ENCODE results near the gene NDUFB10. TPM values are rescaled to one million over a fixed set of nuclear protein-coding genes. Genes with fewer than 3 reads are reported as not detected.

Gene NDUFB10
- total and polyA plus RNA-seq, 4 donors = 93.9 to 195 (median 133) TPM

DNA sequence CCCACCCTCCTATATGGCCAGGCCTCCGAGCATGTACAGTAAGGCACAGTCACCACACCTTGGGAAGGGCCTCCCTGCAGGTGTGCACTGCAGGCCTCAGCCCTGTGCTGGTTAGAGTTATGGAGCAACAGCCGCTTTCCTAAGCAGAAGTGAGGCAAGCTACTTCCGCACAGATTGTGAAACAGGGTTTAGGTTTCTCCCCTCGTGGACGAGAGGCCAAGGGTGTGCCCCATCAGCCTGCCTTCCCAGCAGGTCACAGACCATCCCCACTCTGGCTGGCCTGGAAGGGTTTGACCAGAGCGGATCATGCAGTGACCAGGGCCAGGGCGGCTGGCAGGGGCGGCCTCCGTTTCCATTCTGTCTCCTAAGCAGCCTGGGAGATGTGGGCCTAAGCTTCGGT is 21.0 kb upstream of the NDUFB10 start:
- TF ChIP-seq ZBTB33 (IDR thresholded peaks at IDR 0.05) (peak; percentile 59), HNF4G (IDR thresholded peaks at IDR 0.05) (peak; percentile 32), HNF4A (conservative IDR thresholded peaks at IDR 0.05) (peak; percentile 82 to 84), YY1 (IDR thresholded peaks at IDR 0.05) (no peak), NR2F2 (IDR thresholded peaks at IDR 0.05) (no peak), CTCF (IDR thresholded peaks at IDR 0.05; ENCODE audit: low read depth, low read length, missing input control) (no peak), FOXA1 (IDR thresholded peaks at IDR 0.05) (no peak), RAD21 (IDR thresholded peaks at IDR 0.05) (peak in 1 of 2 donors; percentile 24), MAX (IDR thresholded peaks at IDR 0.05) (peak; percentile 96), EGR1 (IDR thresholded peaks at IDR 0.05; ENCODE audit: low read depth in 2 of 2) (peak; percentile 49 to 85), TAF1 (conservative IDR thresholded peaks at IDR 0.05) (no peak), FOXA2 (IDR thresholded peaks at IDR 0.05) (peak; percentile 31), JUND (IDR thresholded peaks at IDR 0.05) (peak in 1 of 2 donors; percentile 15), RXRA (IDR thresholded peaks at IDR 0.05) (peak; percentile 86 to 92), GABPA (IDR thresholded peaks at IDR 0.05 in 1 of 2, conservative IDR thresholded peaks at IDR 0.05 in 1 of 2) (peak in 1 of 2 donors; percentile 70), SP1 (IDR thresholded peaks at IDR 0.05) (peak; percentile 79)
- TF ChIP-seq, protein P1, sequence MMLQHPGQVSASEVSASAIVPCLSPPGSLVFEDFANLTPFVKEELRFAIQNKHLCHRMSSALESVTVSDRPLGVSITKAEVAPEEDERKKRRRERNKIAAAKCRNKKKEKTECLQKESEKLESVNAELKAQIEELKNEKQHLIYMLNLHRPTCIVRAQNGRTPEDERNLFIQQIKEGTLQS (IDR thresholded peaks at IDR 0.05) = peak; percentile 54
- TF ChIP-seq, protein P2, sequence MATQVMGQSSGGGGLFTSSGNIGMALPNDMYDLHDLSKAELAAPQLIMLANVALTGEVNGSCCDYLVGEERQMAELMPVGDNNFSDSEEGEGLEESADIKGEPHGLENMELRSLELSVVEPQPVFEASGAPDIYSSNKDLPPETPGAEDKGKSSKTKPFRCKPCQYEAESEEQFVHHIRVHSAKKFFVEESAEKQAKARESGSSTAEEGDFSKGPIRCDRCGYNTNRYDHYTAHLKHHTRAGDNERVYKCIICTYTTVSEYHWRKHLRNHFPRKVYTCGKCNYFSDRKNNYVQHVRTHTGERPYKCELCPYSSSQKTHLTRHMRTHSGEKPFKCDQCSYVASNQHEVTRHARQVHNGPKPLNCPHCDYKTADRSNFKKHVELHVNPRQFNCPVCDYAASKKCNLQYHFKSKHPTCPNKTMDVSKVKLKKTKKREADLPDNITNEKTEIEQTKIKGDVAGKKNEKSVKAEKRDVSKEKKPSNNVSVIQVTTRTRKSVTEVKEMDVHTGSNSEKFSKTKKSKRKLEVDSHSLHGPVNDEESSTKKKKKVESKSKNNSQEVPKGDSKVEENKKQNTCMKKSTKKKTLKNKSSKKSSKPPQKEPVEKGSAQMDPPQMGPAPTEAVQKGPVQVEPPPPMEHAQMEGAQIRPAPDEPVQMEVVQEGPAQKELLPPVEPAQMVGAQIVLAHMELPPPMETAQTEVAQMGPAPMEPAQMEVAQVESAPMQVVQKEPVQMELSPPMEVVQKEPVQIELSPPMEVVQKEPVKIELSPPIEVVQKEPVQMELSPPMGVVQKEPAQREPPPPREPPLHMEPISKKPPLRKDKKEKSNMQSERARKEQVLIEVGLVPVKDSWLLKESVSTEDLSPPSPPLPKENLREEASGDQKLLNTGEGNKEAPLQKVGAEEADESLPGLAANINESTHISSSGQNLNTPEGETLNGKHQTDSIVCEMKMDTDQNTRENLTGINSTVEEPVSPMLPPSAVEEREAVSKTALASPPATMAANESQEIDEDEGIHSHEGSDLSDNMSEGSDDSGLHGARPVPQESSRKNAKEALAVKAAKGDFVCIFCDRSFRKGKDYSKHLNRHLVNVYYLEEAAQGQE (IDR thresholded peaks at IDR 0.05) = no peak
- Histone ChIP-seq H3K27me3 (ENCODE audit: control insufficient read depth in 4 of 4, insufficient read depth in 4 of 4, low read length in 3 of 4) (no peaks in the 10 kb centered on the region), H3K36me3 (ENCODE audit: control insufficient read depth in 4 of 4, insufficient read depth in 3 of 4, low read depth in 1 of 4, low read length in 3 of 4) (peaks cover 4 to 26% (median 17%) of the 10 kb centered on the region in 4 donors), H3K9ac (ENCODE audit: low read depth in 1 of 2, low read length in 2 of 2) (no peak overlapping the region), H3K9me3 (ENCODE audit: control insufficient read depth in 4 of 4, low read length in 3 of 4) (no peaks in the 10 kb centered on the region), H3K4me3 (ENCODE audit: low read depth in 1 of 3, low read length in 3 of 3) (no peak overlapping the region), H3K27ac (ENCODE audit: low read depth in 1 of 2, low read length in 2 of 2) (peak overlapping the region; percentile 51 to 62), H3K4me1 (ENCODE audit: control insufficient read depth in 4 of 4, insufficient read depth in 4 of 4, low read length in 3 of 4) (peaks cover 11 to 57% (median 43%) of the 10 kb centered on the region in 4 donors)
- 57% methylated on average over 10 of the region's 10 CpGs for WGBS
- DNase-seq (ENCODE audit: low spot score) = peak; percentile 54
